PC-3 (cell line): Measurements from ENCODE around the gene NAPEPLD.

Experiments
- CTCF ChIP-seq: fragments of 300-600 bp; sonication (generic); conservative IDR thresholded peaks from 2 replicates; pipeline ENCODE4 v1.5.1; 2017; ENCODE audit warnings: antibody characterized with exemption, low read depth, mild to moderate bottlenecking, low read length
- EZH2 ChIP-seq: fragments of 300-600 bp; sonication (generic); IDR thresholded peaks from one replicate; pipeline ENCODE4 v1.6.1; 2017; ENCODE audit warnings: antibody characterized with exemption, mild to moderate bottlenecking, low read length; ENCODE audit not compliant: unreplicated experiment

GRCh38 chr7:103106005-103106702 lies 42.7 kb downstream of the NAPEPLD start:
- TF ChIP-seq CTCF (no peak), EZH2 (no peak)
